Kasumi-1 (cell line): ENCODE results near the gene KCNK3.
A peak's percentile ranks its signal among the peaks of the same experiment; 100 is the strongest.
"Not testable (repeated sequence)": the region's sequence is repeated elsewhere in the genome, so short reads cannot be mapped to it uniquely, and the experiment has no call there.

Source experiments
- DNase-seq, 2 experiments: peaks; one replicate each; lab custom pipeline; 2025; lab: John Stamatoyannopoulos, UW

KCNK3 gene

GRCh38 chr2:26756337-26756736 is 63.8 kb downstream of the KCNK3 start:
- DNase-seq, result no peak

GRCh38 chr2:26757873-26758789 is 65.6 kb downstream of the KCNK3 start:
- DNase-seq, result no peak

- no peak for DNase-seq
Measured at GRCh38 chr2:26758790-26759321, 66.3 kb downstream of the KCNK3 start.

GRCh38 chr2:26759845-26760244 is 67.3 kb downstream of the KCNK3 start:
- no peak for DNase-seq

- DNase-seq, result not testable (repeated sequence)
Measured at GRCh38 chr2:26760991-26761390, 68.5 kb downstream of the KCNK3 start.

- DNase-seq, result no peak
Measured at GRCh38 chr2:26763019-26763418, 70.5 kb downstream of the KCNK3 start.

GRCh38 chr2:26764078-26764887 is 71.8 kb downstream of the KCNK3 start, which contains the start of gene SLC35F6:
TSS of gene SLC35F6 (plus strand) at chr2:26764284. CDS start at chr2:26764350, 66 bp downstream.
- peak; percentile 49 to 54 for DNase-seq

GRCh38 chr2:26764906-26765305 is 72.4 kb downstream of the KCNK3 start:
- DNase-seq, result no peak

- DNase-seq, result no peak
Measured at GRCh38 chr2:26765475-26766200, 73.1 kb downstream of the KCNK3 start.

GRCh38 chr2:26767129-26767528 is 74.6 kb downstream of the KCNK3 start:
- DNase-seq, result no peak

- DNase-seq, result no peak
Measured at GRCh38 chr2:26767894-26768487, 75.5 kb downstream of the KCNK3 start.

- no peak for DNase-seq
Measured at GRCh38 chr2:26768759-26769088, 76.2 kb downstream of the KCNK3 start.

- peak; percentile 85 to 91 for DNase-seq
Measured at GRCh38 chr2:26769089-26769761, 76.7 kb downstream of the KCNK3 start.

- no peak for DNase-seq
Measured at GRCh38 chr2:26770986-26771586, 78.6 kb downstream of the KCNK3 start.

GRCh38 chr2:26772064-26773001 is 79.8 kb downstream of the KCNK3 start:
- DNase-seq, result no peak

GRCh38 chr2:26776195-26776800 is 83.8 kb downstream of the KCNK3 start:
- DNase-seq, result no peak

- no peak for DNase-seq
Measured at GRCh38 chr2:26778098-26778497, 85.6 kb downstream of the KCNK3 start.

GRCh38 chr2:26778507-26778906 is 86.0 kb downstream of the KCNK3 start:
- DNase-seq, result no peak

GRCh38 chr2:26780203-26780760 is 87.8 kb downstream of the KCNK3 start:
- no peak for DNase-seq
